HTR-8/SVneo (cell line): ENCODE measurements around the gene SPATA31C1.
"Not testable (repeated sequence)": the region's sequence is repeated elsewhere in the genome, so short reads cannot be mapped to it uniquely, and the experiment has no call there.

Source experiments
- DNase-seq: peaks from one replicate; pipeline ENCODE4 v3.0.0; 2011; ENCODE audit warnings: low spot score, mixed read lengths; ENCODE audit not compliant: insufficient read length
- FAIRE-seq: peaks from 2 replicates; lab custom pipeline; 2011; peaks lifted over from hg19 to GRCh38; lab: Jason Lieb, UNC

The SPATA31C1 gene

GRCh38 chr9:87929152-87929551 is 11.4 kb downstream of the SPATA31C1 start:
- FAIRE-seq, DNase-seq: not testable (repeated sequence)

GRCh38 chr9:87934444-87934843 is 16.7 kb downstream of the SPATA31C1 start:
- not testable (repeated sequence) for DNase-seq, FAIRE-seq

- FAIRE-seq, result not testable (repeated sequence)
Observed at GRCh38 chr9:87937352-87937751, 19.6 kb downstream of the SPATA31C1 start.

GRCh38 chr9:87937918-87938317 is 20.2 kb downstream of the SPATA31C1 start:
- DNase-seq, FAIRE-seq: not testable (repeated sequence)

More at GRCh38 chr9:87937352-87937751, 19.6 kb downstream of the SPATA31C1 start:
- DNase-seq, result not testable (repeated sequence)

- not testable (repeated sequence) for FAIRE-seq, DNase-seq
Observed at GRCh38 chr9:87938336-87938735, 20.6 kb downstream of the SPATA31C1 start.

GRCh38 chr9:87939096-87939495 is 21.3 kb downstream of the SPATA31C1 start:
- DNase-seq, FAIRE-seq: not testable (repeated sequence)

GRCh38 chr9:87944096-87944495 is 26.3 kb downstream of the SPATA31C1 start:
- DNase-seq (no peak), FAIRE-seq (no peak)

- DNase-seq (no peak), FAIRE-seq (no peak)
Observed at GRCh38 chr9:87944682-87945081, 26.9 kb downstream of the SPATA31C1 start.

- no peak for FAIRE-seq
- DNase-seq, result no peak
Observed at GRCh38 chr9:87950296-87950695, 32.5 kb downstream of the SPATA31C1 start.

- FAIRE-seq, result no peak
Observed at GRCh38 chr9:87950765-87951488, 33.2 kb downstream of the SPATA31C1 start.

GRCh38 chr9:87954230-87954629 is 36.5 kb downstream of the SPATA31C1 start:
- FAIRE-seq (no peak), DNase-seq (no peak)

More at GRCh38 chr9:87950765-87951488, 33.2 kb downstream of the SPATA31C1 start:
- DNase-seq, result no peak

- no peak for DNase-seq
- no peak for FAIRE-seq
Observed at GRCh38 chr9:87957839-87958238, 40.1 kb downstream of the SPATA31C1 start.

- FAIRE-seq (no peak), DNase-seq (no peak)
Observed at GRCh38 chr9:87958591-87958990, 40.8 kb downstream of the SPATA31C1 start.

GRCh38 chr9:87959916-87960581 is 42.3 kb downstream of the SPATA31C1 start:
- DNase-seq (no peak), FAIRE-seq (no peak)

- FAIRE-seq, result no peak
- DNase-seq, result no peak
Observed at GRCh38 chr9:87963770-87964169, 46.0 kb downstream of the SPATA31C1 start.

GRCh38 chr9:87964826-87965225 is 47.1 kb downstream of the SPATA31C1 start:
- DNase-seq (no peak), FAIRE-seq (no peak)

GRCh38 chr9:87968155-87968554 is 50.4 kb downstream of the SPATA31C1 start:
- FAIRE-seq (no peak), DNase-seq (no peak)

GRCh38 chr9:87970602-87971001 is 52.8 kb downstream of the SPATA31C1 start:
- FAIRE-seq, result no peak
- no peak for DNase-seq

GRCh38 chr9:87973122-87973521 is 55.4 kb downstream of the SPATA31C1 start:
- no peak for DNase-seq
- FAIRE-seq, result no peak
